Stimulated activated naive CD4-positive, alpha-beta T cell treated with Interleukin-2 at 50 U/mL for 16 hours (primary cell): Measurements from ENCODE around the gene MATN3.

Source experiments
- DNase-seq: peaks from one replicate; lab custom pipeline; 2025; lab: John Stamatoyannopoulos, UW

MATN3 gene

GRCh38 chr2:20035955-20036666, 23.6 kb upstream of the MATN3 start:
- no peak for DNase-seq

DNA sequence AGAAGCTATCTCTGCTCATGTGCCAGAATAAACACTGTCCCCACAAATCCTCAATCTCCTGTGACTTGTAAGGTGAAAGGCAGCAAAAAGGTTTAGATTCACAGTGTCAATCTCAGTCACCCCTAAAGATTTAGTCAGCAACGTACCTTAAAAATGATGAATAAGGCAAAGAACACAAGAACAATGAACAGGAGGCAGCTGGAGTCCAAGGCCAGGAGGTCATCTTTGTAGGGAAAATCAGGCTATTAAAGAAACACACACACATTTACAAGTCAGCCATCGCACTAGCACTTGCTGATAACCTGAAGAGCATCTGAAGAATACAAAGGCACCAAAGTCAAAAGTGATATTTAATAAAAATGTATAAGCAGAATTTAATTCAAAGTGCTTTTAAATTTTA, 22.4 kb upstream of the MATN3 start:
- DNase-seq, result no peak

DNA sequence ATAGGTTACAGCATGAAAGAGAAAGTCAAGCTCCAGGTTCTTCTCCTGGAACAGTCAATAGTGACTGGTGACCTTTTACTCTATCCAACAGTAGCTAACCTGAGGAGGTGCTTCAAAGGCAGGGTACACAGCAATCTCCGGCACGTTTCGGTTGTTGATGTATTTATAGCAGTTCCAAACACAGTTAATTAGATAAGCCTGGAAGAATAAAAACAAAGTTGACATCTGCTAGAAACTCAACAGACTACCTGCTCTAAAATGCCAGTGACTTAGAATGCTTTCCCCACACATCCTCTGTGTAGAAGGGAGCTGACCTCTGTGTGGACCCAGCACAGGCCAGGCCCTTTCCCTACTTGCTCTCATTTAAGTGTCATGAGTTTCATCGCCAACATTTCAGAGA, 21.8 kb upstream of the MATN3 start:
- no peak for DNase-seq

DNA sequence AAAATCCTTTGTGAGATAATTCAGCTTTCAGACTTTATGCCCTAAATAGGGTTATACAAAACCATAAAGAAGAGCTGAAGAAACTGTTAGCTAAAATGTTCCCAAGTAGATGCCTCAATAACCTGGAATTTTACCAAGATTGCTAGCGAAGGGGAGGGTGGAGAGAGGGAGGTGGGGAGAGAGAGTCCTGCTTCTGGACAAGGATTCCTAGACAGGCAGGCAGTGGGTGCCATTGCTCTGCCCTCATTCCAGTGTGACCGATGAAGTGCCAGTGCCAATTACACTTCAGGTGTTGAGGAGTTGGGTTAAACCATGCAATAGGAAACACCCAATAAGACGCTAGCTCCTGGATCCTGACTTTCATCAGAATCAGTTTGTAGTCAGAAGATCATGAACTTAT, 20.9 kb upstream of the MATN3 start:
- no peak for DNase-seq

GRCh38 chr2:20030224-20030623, 17.8 kb upstream of the MATN3 start:
- DNase-seq, result no peak

DNA sequence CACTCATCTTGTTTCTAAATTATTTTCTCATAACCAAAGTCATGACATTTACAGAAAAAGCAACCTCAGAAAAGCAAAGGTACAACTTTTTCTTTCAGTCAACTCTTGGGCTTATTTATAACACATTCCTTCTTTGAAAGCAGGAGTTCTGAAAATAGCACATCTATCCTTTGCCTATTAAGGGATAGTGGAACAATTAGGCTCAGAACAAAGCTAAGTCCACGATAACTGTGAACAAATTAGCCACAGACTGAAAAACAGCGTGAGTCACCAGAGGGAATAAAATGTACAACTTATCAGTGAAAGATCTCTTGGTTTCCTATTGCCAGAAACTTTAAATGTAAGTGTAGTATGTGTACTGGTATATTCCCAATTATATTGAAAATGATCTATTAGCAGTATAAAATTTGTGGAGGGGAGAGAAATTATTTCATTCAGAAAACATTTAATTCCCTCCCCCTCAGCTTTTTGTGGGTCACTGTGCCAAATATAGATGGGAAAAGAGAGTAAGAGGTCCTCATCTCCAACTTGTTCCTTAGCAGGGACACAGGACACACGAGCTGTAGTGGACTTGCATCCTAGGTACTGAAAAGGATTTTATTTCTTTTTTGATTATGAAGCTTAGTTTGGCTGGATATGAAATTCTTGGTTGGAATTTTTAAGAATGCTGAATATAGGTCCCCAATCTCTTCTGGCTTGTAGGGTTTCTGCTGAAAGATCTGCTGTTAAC, 15.4 kb upstream of the MATN3 start:
- DNase-seq, result no peak

- no peak for DNase-seq
Measured at GRCh38 chr2:20027260-20027677, 14.8 kb upstream of the MATN3 start.

DNA sequence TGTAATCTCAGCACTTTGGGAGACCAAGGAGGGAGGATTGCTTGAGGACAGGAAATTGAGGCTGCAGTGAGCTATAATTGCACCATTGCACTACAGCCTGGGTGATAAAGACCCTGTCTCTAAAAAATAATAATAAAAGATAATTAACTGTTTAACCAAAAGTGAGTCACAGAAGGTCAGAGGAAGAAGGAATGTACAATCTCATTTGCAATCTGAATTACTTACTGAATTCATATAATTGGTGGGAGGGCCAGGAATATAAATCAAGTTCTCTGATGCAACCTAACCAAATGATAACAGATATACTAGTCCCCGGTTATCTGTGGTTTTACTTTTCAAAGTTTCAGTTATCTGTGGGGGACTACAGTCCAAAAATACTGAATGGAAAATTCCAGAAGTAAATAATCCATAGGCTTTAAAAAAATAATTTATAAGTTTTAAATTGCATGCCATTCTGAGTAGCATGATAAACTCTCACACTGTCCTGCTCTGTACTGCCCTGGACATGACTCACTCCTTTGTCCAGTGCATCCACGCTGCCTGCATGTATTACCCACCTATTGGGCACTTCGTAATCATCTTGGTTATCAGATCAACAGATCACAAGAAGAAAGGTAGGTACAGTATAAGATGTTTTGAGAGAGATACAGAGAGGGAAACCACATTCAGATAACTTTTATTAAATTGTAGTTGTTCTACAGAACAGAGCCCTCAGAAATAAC, 12.8 kb upstream of the MATN3 start:
- DNase-seq, result no peak

- no peak for DNase-seq
Measured at GRCh38 chr2:20023688-20024087, 11.2 kb upstream of the MATN3 start.

- DNase-seq, result no peak
Measured at GRCh38 chr2:20021405-20022009, 9.0 kb upstream of the MATN3 start.

DNA sequence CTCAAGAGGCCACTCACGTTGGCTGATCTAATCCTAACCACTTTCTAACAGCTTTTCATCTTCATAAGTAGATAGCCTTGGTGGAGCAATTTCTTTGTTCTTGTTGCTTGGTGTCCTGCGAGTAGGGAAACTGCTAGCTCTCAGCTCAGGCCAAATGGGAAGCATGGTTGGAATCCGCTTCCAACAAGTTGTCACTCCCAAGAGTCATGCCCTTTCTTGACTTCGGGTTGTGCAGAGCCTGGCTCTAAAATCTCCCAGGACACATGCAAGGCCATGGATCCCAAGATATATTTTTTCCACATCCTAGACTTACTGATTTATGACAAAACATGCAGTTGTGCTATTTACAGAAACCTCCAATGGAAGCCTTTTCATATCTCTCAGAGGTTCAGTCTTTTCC, 7.3 kb upstream of the MATN3 start:
- DNase-seq, result no peak

- no peak for DNase-seq
Measured at GRCh38 chr2:20018601-20019152, 6.2 kb upstream of the MATN3 start.

DNA sequence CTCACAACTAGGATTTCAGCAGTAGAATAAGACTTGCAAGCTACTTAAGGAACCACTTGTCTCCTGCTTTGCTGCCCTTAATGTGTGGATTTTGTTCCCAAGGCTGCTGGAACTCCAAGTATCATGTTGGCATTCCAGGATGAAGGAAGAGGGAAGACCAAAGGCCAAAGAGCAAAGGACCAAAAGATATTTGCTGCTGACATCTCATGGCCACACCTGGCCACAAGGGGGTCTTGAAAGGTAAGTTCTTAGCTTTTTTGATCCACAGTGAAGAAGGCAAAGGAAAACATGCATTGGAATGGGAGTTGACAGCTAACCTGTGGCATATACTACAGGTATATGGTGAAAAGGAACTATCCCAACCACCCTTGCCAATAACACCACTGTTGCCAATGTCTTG, 3.9 kb upstream of the MATN3 start:
- no peak for DNase-seq

GRCh38 chr2:20015482-20016083, 3.1 kb upstream of the MATN3 start:
- DNase-seq, result no peak

- no peak for DNase-seq
Measured at GRCh38 chr2:20013126-20013849, 820 bp upstream of the MATN3 start.

DNA sequence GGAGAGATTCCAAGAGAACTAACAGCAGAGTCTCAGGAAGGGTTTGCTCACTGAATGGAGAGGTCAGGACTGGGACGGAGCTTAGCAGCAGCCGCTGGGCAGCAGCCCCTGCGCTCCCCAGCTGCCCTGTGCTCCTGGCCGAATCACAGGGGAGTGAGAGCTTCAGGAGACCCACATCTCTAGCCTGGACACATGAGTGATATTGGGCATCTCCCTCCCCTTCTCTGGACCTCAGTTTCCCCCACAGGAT, 511 bp downstream of the MATN3 start:
- DNase-seq, result no peak

GRCh38 chr2:20011276-20012031, 1.0 kb downstream of the MATN3 start:
- DNase-seq, result no peak

DNA sequence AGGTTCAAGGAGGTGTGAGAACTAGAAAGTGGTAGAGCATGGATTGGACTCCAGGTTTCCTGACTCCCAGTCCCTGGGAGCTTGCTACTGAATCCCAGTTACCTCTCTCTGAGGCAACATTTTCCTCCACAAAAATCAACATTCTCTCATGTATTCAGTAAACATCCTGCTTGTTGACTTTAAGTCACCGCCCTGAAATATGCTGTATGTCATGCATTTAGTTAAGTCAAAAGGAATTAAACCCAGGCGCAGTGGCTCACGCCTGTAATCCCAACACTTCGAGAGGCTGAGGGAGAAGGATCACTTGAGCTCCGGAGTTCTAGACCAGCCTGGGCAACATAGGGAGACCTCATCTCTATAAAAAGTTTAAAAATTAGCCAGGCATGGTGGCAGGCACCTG, 3.8 kb downstream of the MATN3 start:
- no peak for DNase-seq

DNA sequence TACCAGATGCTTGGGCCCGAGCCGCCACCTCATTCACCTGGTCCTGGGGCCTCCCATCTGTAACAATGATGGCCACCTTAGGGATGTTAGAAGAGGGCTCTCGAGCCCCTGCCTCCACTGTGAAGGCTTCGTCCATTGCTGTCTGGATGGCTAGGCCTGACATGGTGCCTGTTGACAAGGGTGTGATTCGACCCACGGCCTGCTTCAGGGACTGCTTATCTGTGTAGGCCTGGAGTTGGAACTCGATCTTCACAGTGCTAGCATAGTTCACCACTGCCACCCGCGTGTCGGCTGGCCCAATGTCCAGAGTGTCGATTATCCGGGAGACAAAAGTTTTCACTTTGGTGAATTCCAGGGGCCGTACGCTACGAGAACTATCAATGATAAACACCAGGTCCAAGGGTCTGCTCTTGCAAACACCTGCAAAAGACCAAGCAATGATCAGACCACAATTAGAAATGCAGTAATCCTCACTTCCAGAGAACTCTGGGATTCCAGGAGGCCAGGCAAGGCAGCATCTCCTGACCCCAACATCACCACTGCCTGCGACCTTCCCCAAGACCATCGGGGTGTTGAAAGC, 6.5 kb downstream of the MATN3 start:
- DNase-seq, result no peak

DNA sequence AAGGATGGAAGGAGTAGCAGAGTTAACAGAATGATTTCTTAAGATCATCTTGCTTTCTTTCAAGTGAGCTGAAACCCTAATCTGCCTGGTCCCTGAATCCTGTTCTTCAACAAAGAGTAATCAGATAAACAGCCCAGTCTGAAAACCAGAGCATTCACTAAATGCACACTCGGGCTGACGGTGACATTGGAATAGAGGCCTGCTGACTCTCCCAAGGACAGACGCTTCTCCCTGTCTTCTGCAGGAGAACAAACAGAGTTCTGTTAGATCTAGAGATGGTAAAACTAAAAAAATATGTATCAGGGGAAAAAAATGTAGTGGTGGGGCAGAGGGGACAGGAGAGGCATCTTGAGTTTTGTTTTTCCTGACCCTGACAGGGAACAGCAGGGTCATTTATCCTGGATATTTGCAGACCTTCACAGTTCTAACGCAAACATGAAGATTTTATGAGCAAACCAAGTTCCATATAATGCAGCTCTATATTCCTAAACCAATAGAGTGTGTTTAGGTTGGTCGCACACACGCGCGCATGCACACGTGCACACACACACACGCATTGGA, 7.3 kb downstream of the MATN3 start:
- no peak for DNase-seq
